Naive thymus-derived CD4-positive, alpha-beta T cell (primary cell): ENCODE data around the gene ABHD12B. TPM values are rescaled to one million over a fixed set of nuclear protein-coding genes. Genes with fewer than 3 reads are reported as not detected.

Experiments
- ATAC-seq: fragments of 150-1000 bp; cut with Tn5 transposase; 2 replicates; pipeline ENCODE4 v1.10.0; 2021; ENCODE audit warnings: mild to moderate bottlenecking, moderate library complexity
- CTCF ChIA-PET: fragments of 350-600 bp; sonication (Branson Sonifier 250); formaldehyde crosslinking; loops from one replicate; lab custom pipeline; 2021; ENCODE audit warnings: antibody characterized with exemption; lab: Charles Lee
- POLR2A ChIA-PET: fragments of 350-600 bp; sonication (Branson Sonifier 250); formaldehyde crosslinking; loops from one replicate; lab custom pipeline; 2021; ENCODE audit warnings: antibody characterized with exemption, inconsistent platforms; lab: Charles Lee
- DNase-seq, 9 donors: peaks; one replicate each; pipeline versions ENCODE4 v3.0.0 to v3.0.0-alpha.2; 2020 to 2022; ENCODE audit warnings: mixed read lengths in 1 of 9
- H3K27ac ChIP-seq: one replicate; pipeline ENCODE4 v1.7.0; 2013; ENCODE audit warnings: mild to moderate bottlenecking, low read depth, low read length, moderate library complexity
- H3K27me3 ChIP-seq, 2 donors: one replicate each; pipeline ENCODE4 v1.7.0; 2013; ENCODE audit warnings: low read length in 2 of 2, mild to moderate bottlenecking in 2 of 2, moderate library complexity in 2 of 2; ENCODE audit not compliant: control insufficient read depth in 2 of 2, insufficient read depth in 2 of 2
- H3K36me3 ChIP-seq, 3 experiments: 1 replicate in 2 of 3; 2 replicates in 1 of 3; pipeline ENCODE4 v1.7.0; 2013; ENCODE audit warnings: low read length in 3 of 3, mild to moderate bottlenecking in 3 of 3, moderate library complexity in 1 of 3; ENCODE audit not compliant: insufficient read depth in 3 of 3, control insufficient read depth in 2 of 3
- H3K4me1 ChIP-seq, 2 donors: one replicate each; pipeline ENCODE4 v1.7.0; 2013; ENCODE audit warnings: low read length in 2 of 2, mild to moderate bottlenecking in 2 of 2, moderate library complexity in 1 of 2; ENCODE audit not compliant: control insufficient read depth in 2 of 2, insufficient read depth in 2 of 2
- H3K4me3 ChIP-seq: 2 replicates; pipeline ENCODE4 v1.7.0; 2013; ENCODE audit warnings: mild to moderate bottlenecking, low read length
- H3K9me3 ChIP-seq, 3 experiments: 1 replicate in 2 of 3; 2 replicates in 1 of 3; pipeline ENCODE4 v1.7.0; 2013; ENCODE audit warnings: low read length in 3 of 3; ENCODE audit not compliant: control insufficient read depth in 2 of 3
- H3K27ac Mint-ChIP-seq, 9 donors: one replicate each; pipeline ENCODE4 v1.8.0; 2020 to 2022; ENCODE audit warnings: mixed read lengths in 9 of 9, mild to moderate bottlenecking in 8 of 9, moderate library complexity in 5 of 9, inconsistent platforms in 2 of 9
- H3K27me3 Mint-ChIP-seq, 5 donors: one replicate each; pipeline ENCODE4 v1.8.0; 2021 to 2022; ENCODE audit warnings: mixed read lengths in 5 of 5, mild to moderate bottlenecking in 1 of 5
- H3K36me3 Mint-ChIP-seq, 5 donors: one replicate each; pipeline ENCODE4 v1.8.0; 2020 to 2022; ENCODE audit warnings: mixed read lengths in 5 of 5, mild to moderate bottlenecking in 3 of 5, inconsistent platforms in 1 of 5
- H3K4me1 Mint-ChIP-seq, 7 donors: one replicate each; pipeline ENCODE4 v1.8.0; 2020 to 2022; ENCODE audit warnings: mixed read lengths in 7 of 7, mild to moderate bottlenecking in 3 of 7, inconsistent platforms in 1 of 7
- H3K4me3 Mint-ChIP-seq, 10 donors: one replicate each; pipeline ENCODE4 v1.8.0; 2020 to 2022; ENCODE audit warnings: mild to moderate bottlenecking in 10 of 10, mixed read lengths in 10 of 10, moderate library complexity in 6 of 10, inconsistent platforms in 2 of 10
- H3K9me3 Mint-ChIP-seq, 11 donors: one replicate each; pipeline ENCODE4 v1.8.0; 2020 to 2022; ENCODE audit warnings: mixed read lengths in 11 of 11, mild to moderate bottlenecking in 4 of 11, inconsistent platforms in 1 of 11, moderate library complexity in 1 of 11
- intact Hi-C, 2 donors: fragments of 100-400 bp; cut with micrococcal nuclease; formaldehyde crosslinking; loops; one replicate each; pipeline ENCODE4 v1.15.1; 2023
- polyA plus RNA-seq, 2 donors: library from polyadenylated mRNA; unstranded; fragments of 300-500 nt; fragmentation: Illumina TruSeq; gene quantifications; one replicate each; pipeline ENCODE4 v1.2.3, GENCODE V29; 2021
- total RNA-seq, 6 experiments: library from RNA in 5 of 6; stranded (reverse) in 5 of 6; gene quantifications; 1 replicate in 5 of 6; 2 replicates in 1 of 6; pipeline ENCODE4 v1.2.3 and lab custom pipeline; 2021 to 2026

Gene ABHD12B
- total and polyA plus RNA-seq, 7 experiments from 2014 or later = 0.37 TPM; not detected in 6

GRCh38 chr14:50924843-50925242 is 53.0 kb downstream of the ABHD12B start:
- Histone ChIP-seq H3K9me3 (no peaks in the 10 kb centered on the region), H3K4me1 (no peaks in the 10 kb centered on the region), H3K27ac (no peak overlapping the region), H3K4me3 (no peak overlapping the region), H3K36me3 (no peaks in the 10 kb centered on the region), H3K27me3 (peaks cover 0 to 5% of the 10 kb centered on the region in 2 donors)
- H3K9me3 Mint-ChIP-seq = no peaks in the 10 kb centered on the region
- intact Hi-C loops = no loop called here
- peaks cover 0 to 2% (median 0%) of the 10 kb centered on the region in 7 donors for H3K4me1 Mint-ChIP-seq
- ChIA-PET POLR2A (no interaction called here), CTCF (no interaction called here)
- peaks cover 5 to 15% (median 10%) of the 10 kb centered on the region in 5 donors for H3K27me3 Mint-ChIP-seq
- no peak for DNase-seq
- no peak overlapping the region for H3K4me3 Mint-ChIP-seq
- H3K36me3 Mint-ChIP-seq = no peaks in the 10 kb centered on the region
- H3K27ac Mint-ChIP-seq = no peak overlapping the region
- no peak for ATAC-seq

DNA sequence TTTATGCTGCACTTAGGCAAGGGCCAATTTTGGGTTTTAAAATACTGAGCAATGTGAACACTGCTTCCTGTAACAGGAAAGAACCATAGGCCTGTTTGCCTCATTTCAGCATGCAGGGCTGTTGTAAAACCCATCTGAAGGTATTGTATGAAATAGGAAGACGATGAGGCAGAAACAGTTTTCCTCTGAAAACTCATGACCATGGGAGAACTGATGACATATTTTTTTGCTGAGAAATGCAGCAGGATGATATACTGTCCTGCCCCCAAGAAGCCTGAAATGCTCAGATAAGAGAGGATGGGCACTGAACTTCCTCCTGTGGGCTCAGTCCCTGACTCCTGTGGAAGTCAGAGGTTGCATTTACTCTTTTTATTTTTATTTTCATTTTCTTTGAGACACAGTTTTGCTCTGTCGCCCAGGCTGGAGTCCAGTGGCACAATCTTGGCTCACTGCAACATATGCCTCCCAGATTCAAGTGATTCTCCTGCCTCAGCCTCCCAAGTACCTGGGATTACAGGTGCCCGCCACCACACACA is 55.1 kb downstream of the ABHD12B start:
- intact Hi-C loops = no loop called here
- Mint-ChIP-seq H3K4me3 (no peak overlapping the region), H3K4me1 (peaks cover 0 to 2% (median 0%) of the 10 kb centered on the region in 7 donors), H3K9me3 (no peaks in the 10 kb centered on the region), H3K27ac (no peak overlapping the region), H3K27me3 (peaks cover 10 to 28% (median 19%) of the 10 kb centered on the region in 5 donors), H3K36me3 (no peaks in the 10 kb centered on the region)
- Histone ChIP-seq H3K27ac (no peak overlapping the region), H3K9me3 (no peaks in the 10 kb centered on the region), H3K4me3 (no peak overlapping the region), H3K36me3 (no peaks in the 10 kb centered on the region), H3K27me3 (peaks cover 0 to 5% of the 10 kb centered on the region in 2 donors), H3K4me1 (no peaks in the 10 kb centered on the region)
- CTCF ChIA-PET = no interaction called here
- ATAC-seq (peak; percentile 53), DNase-seq (no peak)
- POLR2A ChIA-PET = no interaction called here

DNA sequence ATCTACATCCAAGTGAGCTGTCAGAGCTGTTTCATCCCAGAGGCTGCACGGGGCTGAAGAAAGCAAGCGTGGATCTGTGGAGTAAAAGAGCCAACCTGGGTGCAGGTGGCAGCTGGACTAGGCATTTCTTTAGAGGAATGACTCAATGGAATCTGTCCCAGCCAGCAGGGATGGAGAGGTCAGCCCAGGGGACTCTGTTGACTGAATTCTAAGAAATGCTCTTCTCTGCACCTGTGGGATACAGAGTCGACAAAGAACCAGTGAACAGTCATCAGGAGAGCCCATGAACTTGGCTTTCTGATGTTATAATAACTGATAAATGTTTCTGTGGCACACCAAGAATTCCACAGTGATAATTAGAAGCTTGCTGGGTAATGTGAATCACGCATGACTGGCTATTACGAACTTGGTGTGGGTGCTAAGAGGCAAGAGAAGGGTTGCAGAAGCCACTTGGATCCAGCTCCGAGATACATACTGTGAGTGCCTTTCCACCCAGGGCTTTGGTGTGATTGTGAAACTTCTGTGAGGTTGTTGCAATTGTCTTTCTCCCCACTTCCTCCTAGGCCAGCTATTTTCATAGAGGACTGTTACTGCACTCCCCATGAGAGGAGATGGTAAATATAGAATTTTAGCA is 56.3 kb downstream of the ABHD12B start:
- ChIA-PET POLR2A (no interaction called here), CTCF (no interaction called here)
- peaks cover 0 to 5% of the 10 kb centered on the region in 2 donors for H3K27me3 ChIP-seq
- intact Hi-C loops = no loop called here
- Mint-ChIP-seq H3K36me3 (no peaks in the 10 kb centered on the region), H3K9me3 (no peaks in the 10 kb centered on the region), H3K27ac (no peak overlapping the region), H3K4me1 (peaks cover 0 to 2% (median 0%) of the 10 kb centered on the region in 7 donors), H3K27me3 (peaks cover 11 to 23% (median 19%) of the 10 kb centered on the region in 5 donors), H3K4me3 (no peak overlapping the region)
- DNase-seq = no peak
- no peaks in the 10 kb centered on the region for H3K9me3 ChIP-seq
- no peak overlapping the region for H3K4me3 ChIP-seq
- H3K36me3 ChIP-seq = no peaks in the 10 kb centered on the region
- ATAC-seq = peak; percentile 83
- H3K4me1 ChIP-seq = no peaks in the 10 kb centered on the region
- H3K27ac ChIP-seq = no peak overlapping the region

- H3K27me3 Mint-ChIP-seq = peaks cover 20 to 26% (median 25%) of the 10 kb centered on the region in 5 donors
- CTCF ChIA-PET = no interaction called here
- ATAC-seq = no peak
- H3K36me3 Mint-ChIP-seq = no peaks in the 10 kb centered on the region
- no peak overlapping the region for H3K27ac Mint-ChIP-seq
- H3K9me3 ChIP-seq = no peaks in the 10 kb centered on the region
- no peak overlapping the region for H3K27ac ChIP-seq
- H3K4me1 ChIP-seq = no peaks in the 10 kb centered on the region
- POLR2A ChIA-PET = interaction anchor here (0.7 kb wide), 1 partner anchor 12 kb away, joined by 3 read pairs; no protein-coding TSS in a partner anchor
- no peak overlapping the region for H3K4me3 Mint-ChIP-seq
- H3K4me1 Mint-ChIP-seq = peaks cover 0 to 2% (median 0%) of the 10 kb centered on the region in 7 donors
- H3K4me3 ChIP-seq = no peak overlapping the region
- no peaks in the 10 kb centered on the region for H3K9me3 Mint-ChIP-seq
- H3K36me3 ChIP-seq = no peaks in the 10 kb centered on the region
- intact Hi-C loops = no loop called here
- no peak for DNase-seq
- H3K27me3 ChIP-seq = peaks cover 0 to 5% of the 10 kb centered on the region in 2 donors
Measured at GRCh38 chr14:50929506-50929905, 57.7 kb downstream of the ABHD12B start.

- ChIA-PET CTCF (no interaction called here), POLR2A (no interaction called here)
- no peak overlapping the region for H3K27ac Mint-ChIP-seq
- H3K36me3 ChIP-seq = no peaks in the 10 kb centered on the region
- ATAC-seq (no peak), DNase-seq (no peak)
- H3K9me3 ChIP-seq = no peaks in the 10 kb centered on the region
- H3K4me3 ChIP-seq = no peak overlapping the region
- H3K27ac ChIP-seq = no peak overlapping the region
- no peaks in the 10 kb centered on the region for H3K9me3 Mint-ChIP-seq
- peaks cover 20 to 34% (median 25%) of the 10 kb centered on the region in 5 donors for H3K27me3 Mint-ChIP-seq
- H3K36me3 Mint-ChIP-seq = no peaks in the 10 kb centered on the region
- H3K4me1 Mint-ChIP-seq = peaks cover 0 to 2% (median 0%) of the 10 kb centered on the region in 7 donors
- peaks cover 0 to 5% of the 10 kb centered on the region in 2 donors for H3K27me3 ChIP-seq
- intact Hi-C loops = no loop called here
- no peak overlapping the region for H3K4me3 Mint-ChIP-seq
- no peaks in the 10 kb centered on the region for H3K4me1 ChIP-seq
Measured at GRCh38 chr14:50931559-50931958, 59.7 kb downstream of the ABHD12B start.

GRCh38 chr14:50932156-50932555 is 60.3 kb downstream of the ABHD12B start:
- ATAC-seq (no peak), DNase-seq (no peak)
- Mint-ChIP-seq H3K27me3 (peaks cover 20 to 34% (median 26%) of the 10 kb centered on the region in 5 donors), H3K36me3 (no peaks in the 10 kb centered on the region), H3K4me3 (no peak overlapping the region), H3K27ac (no peak overlapping the region), H3K9me3 (no peaks in the 10 kb centered on the region), H3K4me1 (peaks cover 0 to 2% (median 0%) of the 10 kb centered on the region in 7 donors)
- Histone ChIP-seq H3K27me3 (peaks cover 0 to 5% of the 10 kb centered on the region in 2 donors), H3K9me3 (no peaks in the 10 kb centered on the region), H3K4me3 (no peak overlapping the region), H3K4me1 (no peaks in the 10 kb centered on the region), H3K36me3 (no peaks in the 10 kb centered on the region), H3K27ac (no peak overlapping the region)
- intact Hi-C loops = no loop called here
- POLR2A ChIA-PET = no interaction called here
- CTCF ChIA-PET = no interaction called here
